GM12891 (cell line): ENCODE measurements around the gene TRERF1.

ENCODE experiments used
- PAX5 ChIP-seq: IDR thresholded peaks from 2 replicates; pipeline ENCODE4 v1.6.1; 2011; ENCODE audit warnings: low read length, moderate library complexity, mild to moderate bottlenecking; ENCODE audit not compliant: insufficient read depth, severe bottlenecking
- POLR2A ChIP-seq: IDR thresholded peaks from 2 replicates; pipeline ENCODE4 v1.6.1; 2011; ENCODE audit warnings: low read depth, low read length, control low read depth
- POLR2AphosphoS5 ChIP-seq: IDR thresholded peaks from 2 replicates; pipeline ENCODE4 v1.6.1; 2011; ENCODE audit warnings: low read depth, low read length, control low read depth
- POU2F2 ChIP-seq: IDR thresholded peaks from 2 replicates; pipeline ENCODE4 v1.6.1; 2011; ENCODE audit warnings: low read depth, mild to moderate bottlenecking, control low read depth, low read length, moderate library complexity
- SPI1 ChIP-seq: IDR thresholded peaks from 2 replicates; pipeline ENCODE4 v1.6.1; 2011; ENCODE audit warnings: low read depth, low read length, control low read depth
- TAF1 ChIP-seq: IDR thresholded peaks from 2 replicates; pipeline ENCODE4 v1.6.1; 2011; ENCODE audit warnings: low read depth, low read length, control low read depth

- TF ChIP-seq POLR2AphosphoS5 (no peak), PAX5 (no peak), POLR2A (no peak), POU2F2 (no peak), TAF1 (no peak), SPI1 (no peak)
Observed at GRCh38 chr6:42331019-42331418, 120.7 kb downstream of the TRERF1 start.
